H1 (cell line): ENCODE measurements around the gene LITAF. TPM values are rescaled to one million over a fixed set of nuclear protein-coding genes. Genes with fewer than 3 reads are reported as not detected.

Source experiments
- CBX8 ChIP-seq: fragments of 300-800, 300-1000 bp; sonication (generic); IDR thresholded peaks from 2 replicates; pipeline ENCODE4 v1.7.1; 2016; ENCODE audit warnings: low read depth, low read length, borderline replicate concordance
- CTBP2 ChIP-seq: IDR thresholded peaks from 2 replicates; pipeline ENCODE4 v1.7.0; 2011; ENCODE audit warnings: borderline replicate concordance, mild to moderate bottlenecking, moderate library complexity, mixed read lengths, low read length; ENCODE audit not compliant: insufficient read depth, insufficient read length
- EGR1 ChIP-seq: IDR thresholded peaks from 2 replicates; pipeline ENCODE4 v1.6.1; 2011; ENCODE audit warnings: low read depth, low read length, borderline replicate concordance
- EP300 ChIP-seq, 2 experiments: IDR thresholded peaks; 1 replicate in 1 of 2; 2 replicates in 1 of 2; pipeline ENCODE4 v1.6.1; 2011 to 2012; ENCODE audit warnings: low read depth in 2 of 2, low read length in 2 of 2, mild to moderate bottlenecking in 2 of 2, borderline replicate concordance in 1 of 2, inconsistent platforms in 1 of 2, moderate library complexity in 1 of 2
- KDM1A ChIP-seq: fragments of 200-600, 300-600 bp; sonication (generic); IDR thresholded peaks from 2 replicates; pipeline ENCODE4 v1.7.1; 2016; ENCODE audit warnings: mild to moderate bottlenecking, low read length, borderline replicate concordance
- POU5F1 ChIP-seq: IDR thresholded peaks from 2 replicates; pipeline ENCODE4 v1.6.1; 2011; ENCODE audit warnings: low read depth, mild to moderate bottlenecking, low read length, moderate library complexity
- SAP30 ChIP-seq: fragments of 300-600 bp; sonication (generic); IDR thresholded peaks from 2 replicates; pipeline ENCODE4 v1.7.1; 2012; ENCODE audit warnings: low read length, moderate library complexity, mild to moderate bottlenecking, inconsistent platforms; ENCODE audit not compliant: insufficient read depth, insufficient replicate concordance
- SIRT6 ChIP-seq: IDR thresholded peaks from one replicate; pipeline ENCODE4 v1.7.1; 2012; ENCODE audit warnings: low read length, inconsistent platforms
- polyA plus RNA-seq, 7 experiments: library from polyadenylated mRNA; depleted of rRNA in 3 of 7; stranded (reverse) in 5 of 7; unstranded in 2 of 7; fragments of >200 nt in 5 of 7; fragments of 200-250 nt in 2 of 7; gene quantifications; 1 replicate in 5 of 7; 2 replicates in 1 of 7; 4 replicates in 1 of 7; pipeline versions ENCODE4 v1.2.1 to v1.2.3, GENCODE V29; 2011 to 2013; ENCODE audit warnings: missing spikeins in 2 of 7, mixed read lengths in 2 of 7
- total RNA-seq: library from RNA; stranded (reverse); fragmentation: NEBNext Ultra II Directional; extraction: Animal tissue kit (Norgen Biotek cat#: 25700); gene quantifications from 2 replicates; pipeline ENCODE4 v1.2.1, GENCODE V29; 2021
- TF ChIP-seq, protein P1 (sequence below): IDR thresholded peaks from 2 replicates; pipeline ENCODE4 v1.6.1; 2012; ENCODE audit warnings: low read length, inconsistent platforms

Gene LITAF
- total and polyA plus RNA-seq, 2 of the 8 experiments (the other 6 are each of a cell fraction or from before 2014, with no cell fraction given) = 165 to 205 TPM

DNA sequence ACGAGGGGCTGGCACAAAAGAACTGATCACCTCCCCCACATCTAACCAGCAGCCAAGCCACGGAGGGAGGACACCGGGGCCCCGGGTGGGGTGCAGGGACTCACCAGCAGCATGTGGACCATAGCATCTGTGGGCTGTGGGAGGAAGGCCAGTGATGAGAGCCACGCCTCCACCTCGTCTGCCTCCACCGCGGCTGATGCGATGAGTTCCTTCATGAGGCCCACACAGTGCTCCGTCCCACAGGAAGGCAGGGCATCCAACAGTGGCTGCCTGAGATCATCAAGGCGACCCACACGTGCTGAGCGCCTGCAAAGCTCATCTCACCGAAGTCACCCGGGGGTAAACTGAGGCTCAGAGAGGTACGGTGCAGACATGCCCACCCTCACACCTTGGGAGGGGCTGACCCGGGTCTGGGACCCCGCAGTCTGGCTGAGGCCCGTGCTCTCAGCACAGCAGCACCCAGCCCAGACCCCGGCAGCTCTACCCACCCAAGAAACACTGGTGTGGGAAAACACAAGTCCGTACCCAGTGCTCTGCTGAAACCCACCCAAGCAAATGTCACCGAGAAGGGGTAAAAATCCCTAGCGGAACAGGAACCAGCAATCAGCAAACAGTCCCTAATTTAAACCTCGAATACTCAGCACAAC, 85.9 kb downstream of the LITAF start (continued):
- no peak for TF ChIP-seq KDM1A
- no peak for TF ChIP-seq EGR1
- TF ChIP-seq CBX8 = no peak
- no peak for TF ChIP-seq SAP30
- TF ChIP-seq POU5F1 = no peak
- TF ChIP-seq SIRT6 = no peak
- TF ChIP-seq, protein P1, sequence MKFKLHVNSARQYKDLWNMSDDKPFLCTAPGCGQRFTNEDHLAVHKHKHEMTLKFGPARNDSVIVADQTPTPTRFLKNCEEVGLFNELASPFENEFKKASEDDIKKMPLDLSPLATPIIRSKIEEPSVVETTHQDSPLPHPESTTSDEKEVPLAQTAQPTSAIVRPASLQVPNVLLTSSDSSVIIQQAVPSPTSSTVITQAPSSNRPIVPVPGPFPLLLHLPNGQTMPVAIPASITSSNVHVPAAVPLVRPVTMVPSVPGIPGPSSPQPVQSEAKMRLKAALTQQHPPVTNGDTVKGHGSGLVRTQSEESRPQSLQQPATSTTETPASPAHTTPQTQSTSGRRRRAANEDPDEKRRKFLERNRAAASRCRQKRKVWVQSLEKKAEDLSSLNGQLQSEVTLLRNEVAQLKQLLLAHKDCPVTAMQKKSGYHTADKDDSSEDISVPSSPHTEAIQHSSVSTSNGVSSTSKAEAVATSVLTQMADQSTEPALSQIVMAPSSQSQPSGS = no peak
- no peak for TF ChIP-seq EP300 (IDR thresholded peaks at IDR 0.05; ENCODE audit: borderline replicate concordance in 1 of 2, low read depth in 2 of 2, low read length in 2 of 2)
- no peak for TF ChIP-seq CTBP2
